A204.1 (cell line): ENCODE measurements around the gene KDM2A.
"Not testable (repeated sequence)": the region's sequence is repeated elsewhere in the genome, so short reads cannot be mapped to it uniquely, and the experiment has no call there.

Source experiments
- FAIRE-seq: peaks from 2 replicates; lab custom pipeline; 2012; peaks lifted over from hg19 to GRCh38; lab: Jason Lieb, UNC

The KDM2A gene

GRCh38 chr11:67238894-67239782 lies 120.1 kb downstream of the KDM2A start:
- FAIRE-seq: no peak

DNA sequence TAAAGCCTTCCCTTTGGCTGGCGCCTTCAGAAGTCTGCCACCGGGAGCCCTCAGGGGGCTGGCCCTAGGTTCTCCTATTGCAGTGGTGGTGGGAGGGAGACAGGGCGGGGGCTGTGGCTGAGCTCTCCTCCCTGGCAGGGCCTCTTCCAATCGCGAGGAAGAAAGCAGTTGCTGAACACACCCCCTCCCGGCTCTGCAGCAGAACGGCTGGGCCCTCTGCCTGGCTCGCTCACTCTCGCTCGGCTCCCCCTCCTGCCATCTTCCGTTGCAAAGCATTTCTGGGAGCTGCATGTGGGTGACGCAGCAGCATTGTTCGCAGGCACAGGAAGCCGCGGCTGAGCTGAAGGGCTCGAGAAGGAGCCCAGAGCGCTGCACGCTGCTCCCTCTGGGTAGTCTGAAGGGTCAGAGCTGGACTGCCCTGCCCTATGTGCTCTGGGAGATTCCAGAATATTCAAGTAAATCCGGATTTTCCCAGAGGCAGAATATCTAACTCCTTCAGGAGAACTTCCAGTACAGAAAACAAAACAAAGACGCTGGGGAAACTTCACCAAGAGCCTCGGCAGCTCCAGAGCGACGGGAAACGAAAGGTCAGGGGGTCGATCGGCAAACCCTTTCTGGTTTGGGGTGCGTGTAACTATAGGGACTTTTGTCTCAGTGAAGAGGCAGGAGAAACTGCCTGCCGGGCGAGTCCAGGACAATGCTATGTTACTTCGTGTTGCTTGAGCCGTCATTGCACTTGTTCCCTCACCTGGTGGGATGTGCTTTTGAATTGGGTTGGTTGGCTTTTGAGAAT lies 120.9 kb downstream of the KDM2A start:
- FAIRE-seq: peak; percentile 97

GRCh38 chr11:67240576-67241389 lies 121.7 kb downstream of the KDM2A start:
- FAIRE-seq: no peak

DNA sequence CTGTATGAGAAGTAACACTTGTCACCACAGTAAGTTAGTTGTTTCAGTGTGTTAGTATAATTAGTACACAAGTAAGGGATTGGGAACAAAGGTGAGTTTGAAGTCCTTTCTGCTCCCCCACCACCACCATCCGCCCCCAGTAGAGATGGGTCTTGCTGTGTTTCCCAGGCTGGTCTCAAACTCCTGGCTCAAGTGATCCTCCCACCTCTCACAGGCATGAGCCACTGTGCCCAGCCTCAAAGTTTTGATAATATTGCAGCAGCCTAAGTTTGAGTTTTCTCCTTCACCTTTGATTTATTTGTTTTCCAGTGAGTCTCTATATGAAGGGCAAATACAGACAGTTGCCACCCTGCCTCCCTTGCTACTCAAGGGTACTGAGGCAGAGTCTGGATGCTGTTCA lies 123.5 kb downstream of the KDM2A start:
- no peak for FAIRE-seq

GRCh38 chr11:67243051-67243450 lies 124.0 kb downstream of the KDM2A start:
- no peak for FAIRE-seq

- FAIRE-seq: no peak
These were observed 126.0 kb downstream of the KDM2A start for GRCh38 chr11:67245046-67245445.

GRCh38 chr11:67247946-67248550 lies 129.0 kb downstream of the KDM2A start:
- no peak for FAIRE-seq

- FAIRE-seq: no peak
These were observed 129.6 kb downstream of the KDM2A start for GRCh38 chr11:67248653-67249052.

- no peak for FAIRE-seq
These were observed 131.3 kb downstream of the KDM2A start for GRCh38 chr11:67250059-67251043.

GRCh38 chr11:67251841-67252240 lies 132.8 kb downstream of the KDM2A start:
- FAIRE-seq: no peak

DNA sequence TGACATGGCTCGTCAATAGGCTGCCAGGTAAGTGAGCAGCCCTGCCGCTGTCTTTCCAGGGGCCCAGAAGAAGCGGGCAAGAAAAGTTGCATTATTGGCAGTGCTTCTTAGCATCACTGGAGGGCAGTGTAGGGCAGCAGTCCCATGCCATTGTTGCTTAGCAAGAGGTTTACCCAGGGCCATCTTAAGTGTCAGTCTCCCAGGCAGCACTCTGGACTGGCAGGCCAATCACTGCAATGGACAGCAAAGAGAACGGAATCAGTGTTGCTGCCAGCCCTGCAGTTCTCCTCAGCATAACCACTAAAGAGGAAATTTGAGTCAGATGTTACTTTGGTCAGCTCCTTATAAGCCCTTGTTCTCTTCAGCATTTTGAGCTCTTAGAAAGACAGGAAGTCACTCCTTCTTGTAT lies 133.8 kb downstream of the KDM2A start:
- FAIRE-seq: no peak

- no peak for FAIRE-seq
These were observed 135.0 kb downstream of the KDM2A start for GRCh38 chr11:67253872-67254624.

- no peak for FAIRE-seq
These were observed 135.7 kb downstream of the KDM2A start for GRCh38 chr11:67254798-67255197.

DNA sequence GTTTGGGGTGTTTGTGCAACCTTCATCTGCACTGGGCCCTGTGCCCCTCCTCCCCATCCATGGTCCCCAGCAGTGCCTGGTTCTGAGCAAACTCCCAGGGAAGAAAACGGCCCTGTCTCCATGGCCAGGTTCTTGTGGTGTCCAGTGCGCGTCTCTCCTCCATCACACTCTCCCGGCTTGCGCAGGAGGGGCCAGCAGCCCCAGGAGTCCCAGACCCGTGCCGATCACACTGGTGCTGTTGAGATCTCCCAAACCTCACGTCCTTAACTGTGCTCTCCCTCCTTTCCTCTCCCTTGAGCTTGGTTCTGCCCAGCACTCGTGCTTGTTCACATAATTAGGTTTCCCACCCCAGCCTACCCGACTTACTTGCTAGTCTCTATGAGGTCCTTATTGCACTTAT lies 136.3 kb downstream of the KDM2A start:
- FAIRE-seq: no peak

DNA sequence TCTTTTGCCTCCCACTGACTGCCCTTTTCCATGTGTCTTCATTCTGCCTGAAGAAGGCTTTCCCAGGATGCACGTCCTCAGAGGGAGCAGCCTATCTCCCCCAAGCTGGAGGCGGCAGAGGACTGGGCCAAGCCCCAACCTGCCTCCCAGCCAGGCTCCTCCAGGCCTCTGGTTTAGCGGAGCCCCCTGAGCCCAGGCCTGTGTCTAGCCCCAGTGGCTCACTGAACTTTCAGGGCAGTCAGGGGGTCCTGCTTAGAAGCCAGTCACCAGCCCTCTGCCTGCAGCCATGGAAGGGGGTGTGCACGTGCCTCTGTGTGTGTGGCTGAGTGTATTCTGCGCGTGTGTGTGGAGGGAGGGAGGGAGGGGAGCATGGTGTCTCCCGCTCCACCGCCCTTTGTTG lies 136.8 kb downstream of the KDM2A start:
- FAIRE-seq: no peak

GRCh38 chr11:67256477-67257135 lies 137.5 kb downstream of the KDM2A start:
- no peak for FAIRE-seq

DNA sequence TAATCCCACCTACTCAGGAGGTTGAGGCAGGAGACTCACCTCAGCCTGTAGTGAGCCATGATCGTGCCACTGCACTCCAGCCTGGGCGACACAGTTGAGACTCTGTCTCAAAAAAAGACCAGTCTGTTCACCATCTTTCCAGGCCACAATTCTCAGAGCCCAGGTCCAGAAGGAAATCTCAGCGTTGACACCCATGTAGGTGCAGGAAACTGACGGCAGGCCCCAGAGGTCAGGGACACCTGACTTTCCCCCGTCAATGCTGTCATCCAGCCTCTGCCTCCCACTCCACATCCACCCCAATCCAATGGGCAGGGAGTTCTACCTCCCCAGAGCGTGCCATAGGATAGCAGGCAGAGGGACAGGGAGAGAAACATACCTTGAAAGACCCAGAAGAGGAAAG lies 141.3 kb downstream of the KDM2A start:
- no peak for FAIRE-seq

DNA sequence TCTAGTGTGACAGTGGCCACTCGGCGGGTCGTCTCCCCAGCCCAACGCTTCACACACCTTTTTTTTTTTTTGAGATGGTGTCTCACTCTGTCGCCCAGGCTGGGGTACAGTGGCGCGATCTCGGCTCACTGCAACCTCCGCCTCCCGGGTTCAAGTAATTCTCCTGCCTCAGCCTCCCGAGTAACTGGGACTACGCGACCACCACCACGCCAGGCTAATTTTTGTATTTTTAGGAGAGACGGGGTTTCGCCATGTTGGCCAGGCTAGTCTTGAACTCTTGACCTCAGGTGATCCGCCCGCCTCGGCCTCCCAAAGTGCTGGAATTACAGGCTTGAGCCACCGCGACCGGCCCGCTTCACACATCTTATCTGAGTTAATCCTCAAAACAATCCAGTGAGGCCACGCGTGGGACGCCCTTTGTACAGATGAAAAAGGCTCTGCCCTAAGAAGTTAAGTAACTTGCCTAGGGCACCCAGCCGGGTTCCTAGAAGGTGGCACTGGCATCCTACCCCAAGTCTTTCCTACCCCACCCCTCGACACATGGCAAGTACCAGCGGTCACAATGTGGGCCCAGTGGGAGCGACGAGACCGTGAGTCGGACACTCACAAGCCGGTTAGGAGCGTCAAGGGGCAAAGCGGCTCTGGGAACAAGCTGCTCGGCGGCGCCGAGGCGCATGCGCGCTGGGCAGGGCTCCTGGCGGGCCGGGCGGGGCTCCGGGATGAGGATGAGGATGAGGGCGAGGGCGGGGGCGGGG lies 142.0 kb downstream of the KDM2A start:
- FAIRE-seq: not testable (repeated sequence)

DNA sequence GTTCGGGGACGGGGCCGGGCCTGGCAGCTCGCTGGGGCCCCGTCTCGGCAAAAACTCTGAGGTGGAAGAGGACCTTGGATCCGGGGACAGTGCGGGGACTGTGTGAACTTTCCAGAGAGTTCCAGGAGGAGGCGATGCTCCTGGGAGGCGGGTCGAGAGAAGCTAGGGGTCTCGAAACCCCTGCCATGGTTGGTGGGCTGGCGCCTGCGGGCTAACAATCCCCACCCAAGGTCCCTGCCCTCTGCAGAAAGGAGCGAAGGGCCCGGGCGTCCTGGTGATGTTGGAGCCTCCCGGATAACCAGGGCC lies 142.5 kb downstream of the KDM2A start:
- no peak for FAIRE-seq
